DMS79 treated with DMSO at 0.1 percent for 48 hours (cell line): Measurements from ENCODE around the gene AREG.
"Not testable (repeated sequence)": the region's sequence is repeated elsewhere in the genome, so short reads cannot be mapped to it uniquely, and the experiment has no call there.

Source experiments
- DNase-seq: peaks from one replicate; lab custom pipeline; 2025; lab: John Stamatoyannopoulos, UW

AREG gene

GRCh38 chr4:74444891-74445642, at the start of gene AREG:
Gene AREG, plus strand, starts transcription at chr4:74445136. Its CDS starts 210 bp downstream, at chr4:74445346.
- DNase-seq: peak; percentile 58

GRCh38 chr4:74395633-74396032, 49.3 kb upstream of the AREG start:
- DNase-seq: no peak

- no peak for DNase-seq
These were observed 47.0 kb upstream of the AREG start for GRCh38 chr4:74397748-74398426.

- DNase-seq: not testable (repeated sequence)
These were observed 45.9 kb upstream of the AREG start for GRCh38 chr4:74398894-74399589.

- DNase-seq: no peak
These were observed 44.5 kb upstream of the AREG start for GRCh38 chr4:74400395-74400794.

GRCh38 chr4:74402692-74403456, 42.1 kb upstream of the AREG start:
- DNase-seq: no peak

- no peak for DNase-seq
These were observed 37.0 kb upstream of the AREG start for GRCh38 chr4:74407891-74408290.

GRCh38 chr4:74408639-74409038, 36.3 kb upstream of the AREG start:
- DNase-seq: no peak

- no peak for DNase-seq
These were observed 34.7 kb upstream of the AREG start for GRCh38 chr4:74410272-74410671.

- DNase-seq: no peak
These were observed 32.7 kb upstream of the AREG start for GRCh38 chr4:74412225-74412624.

GRCh38 chr4:74413265-74413664, 31.7 kb upstream of the AREG start:
- no peak for DNase-seq

GRCh38 chr4:74414149-74414809, 30.7 kb upstream of the AREG start:
- no peak for DNase-seq

- DNase-seq: no peak
These were observed 29.2 kb upstream of the AREG start for GRCh38 chr4:74415602-74416300.

GRCh38 chr4:74418063-74418670, 26.8 kb upstream of the AREG start:
- DNase-seq: no peak

- no peak for DNase-seq
These were observed 24.1 kb upstream of the AREG start for GRCh38 chr4:74420863-74421262.

GRCh38 chr4:74423104-74423503, 21.8 kb upstream of the AREG start:
- no peak for DNase-seq

GRCh38 chr4:74424111-74424510, 20.8 kb upstream of the AREG start:
- no peak for DNase-seq

- DNase-seq: no peak
These were observed 18.8 kb upstream of the AREG start for GRCh38 chr4:74426101-74426500.

- peak; percentile 9 for DNase-seq
These were observed 16.7 kb upstream of the AREG start for GRCh38 chr4:74428276-74428675.

- DNase-seq: no peak
These were observed 13.7 kb upstream of the AREG start for GRCh38 chr4:74431113-74431826.
